K562 treated with DMSO at 1 percent for 12 hours (cell line): ENCODE results near the gene SYT7. TPM values are rescaled to one million over a fixed set of nuclear protein-coding genes. Genes with fewer than 3 reads are reported as not detected.

Experiments
- total RNA-seq: library from RNA; unstranded; fragments of 300-600 nt; gene quantifications from 2 replicates; pipeline ENCODE4 v1.2.3, GENCODE V29; 2022; ENCODE audit not compliant: insufficient read depth

Gene SYT7
- total RNA-seq = 0.16 TPM in 1 of 2 replicates, not detected in the other

GRCh38 chr11:61581030-61581928 is at the start of gene SYT7:
Gene SYT7, minus strand, starts transcription at chr11:61581076. Its CDS starts 256 bp downstream, at chr11:61580820.

GRCh38 chr11:61507962-61508861 is 72.7 kb downstream of the SYT7 start, which contains the start of gene LRRC10B:
Gene LRRC10B, plus strand, starts transcription at chr11:61508749. Its CDS starts 250 bp downstream, at chr11:61508999.

Other genes starting within 250 kb of the SYT7 start
- gene DDB1, start 248.0 kb downstream of the SYT7 start, total RNA-seq = 116 and 164 TPM in 2 replicates
- 18.6 and 23.8 TPM in 2 replicates for gene TKFC, start 247.8 kb downstream of the SYT7 start, total RNA-seq
- gene CYB561A3, start 219.2 kb downstream of the SYT7 start, total RNA-seq = 69.1 and 92.4 TPM in 2 replicates
- 25.5 and 31.9 TPM in 2 replicates for gene TMEM138, start 218.7 kb downstream of the SYT7 start, total RNA-seq
- 6.9 and 8.2 TPM in 2 replicates for gene TMEM216, start 188.5 kb downstream of the SYT7 start, total RNA-seq
- gene CPSF7, start 151.1 kb downstream of the SYT7 start, total RNA-seq = 26.9 and 72.1 TPM in 2 replicates
- 48.0 and 53.6 TPM in 2 replicates for gene SDHAF2, start 151.0 kb downstream of the SYT7 start, total RNA-seq
- gene LRRC10B, start 72.3 kb downstream of the SYT7 start, total RNA-seq = not detected in 2 replicates
- gene DAGLA, start 99.3 kb upstream of the SYT7 start, total RNA-seq = 0.20 TPM in 1 of 2 replicates, not detected in the other
- 7.7 and 25.4 TPM in 2 replicates for gene MYRF, start 171.6 kb upstream of the SYT7 start, total RNA-seq
- gene TMEM258, start 211.5 kb upstream of the SYT7 start, total RNA-seq = 300 and 514 TPM in 2 replicates
- 142 and 163 TPM in 2 replicates for gene FEN1, start 211.8 kb upstream of the SYT7 start, total RNA-seq
- 23.6 and 73.2 TPM in 2 replicates for gene FADS1, start 235.9 kb upstream of the SYT7 start, total RNA-seq
- gene FADS2, start 247.2 kb upstream of the SYT7 start, total RNA-seq = 5.3 and 9.3 TPM in 2 replicates